Measurements from ENCODE around the gene IDH3G. TPM values are rescaled to one million over a fixed set of nuclear protein-coding genes. Genes with fewer than 3 reads are reported as not detected.

The IDH3G gene
- total RNA-seq, 1 experiment from 2014 or later: 52.0 TPM

DNA sequence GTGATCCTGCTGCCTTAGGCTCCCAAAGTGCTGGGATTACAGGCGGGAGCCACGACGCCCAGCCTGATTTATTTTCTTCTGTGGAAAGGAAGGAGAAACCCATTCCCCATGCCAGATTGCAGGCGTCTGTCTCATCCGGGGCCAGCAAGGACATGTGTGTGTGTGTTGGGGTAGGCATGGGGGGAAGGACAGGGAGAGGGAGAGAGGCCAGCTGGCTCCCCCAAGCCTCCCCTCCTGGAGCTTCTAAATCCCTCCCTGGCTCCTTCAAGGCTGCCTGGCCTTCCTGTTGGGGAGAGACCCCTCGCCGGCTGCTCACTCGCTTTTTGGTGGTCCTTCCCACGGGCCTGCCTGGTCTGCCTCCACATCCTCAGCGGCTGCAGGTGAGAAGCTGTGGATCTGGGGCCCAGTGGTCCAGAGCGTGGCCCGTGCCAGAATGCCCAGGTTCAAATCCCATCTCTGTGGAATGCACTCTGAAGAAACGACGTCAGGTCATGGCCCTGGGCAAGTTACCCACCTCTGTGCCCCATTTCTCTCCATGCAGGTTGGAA is 31.5 kb downstream of the IDH3G start:
- TF ChIP-seq EZH2 (IDR thresholded peaks at IDR 0.05; ENCODE audit: borderline replicate concordance, low read depth, low read length, poor library complexity, severe bottlenecking): no peak
- TF ChIP-seq CTCF (conservative IDR thresholded peaks at IDR 0.05; ENCODE audit: low read depth, low read length): no peak
- BruUV-seq (replicated peaks): no TSS peak
- H3K9me3 ChIP-seq (ENCODE audit: low read depth, low read length, poor library complexity, severe bottlenecking): no peaks in the 10 kb centered on the region
- POLR2A ChIA-PET (ENCODE audit: low non-redundant PET): no interaction called here
- intact Hi-C loops (cut with micrococcal nuclease; ENCODE audit: unreplicated experiment): no loop called here
- no peak overlapping the region for H3K4me3 ChIP-seq (ENCODE audit: low read depth, low read length, poor library complexity, severe bottlenecking)
- DNase-seq (ENCODE audit: low spot score): no peak
- H3K4me1 ChIP-seq (ENCODE audit: insufficient read depth, low read length, poor library complexity, severe bottlenecking): no peaks in the 10 kb centered on the region
- no peaks in the 10 kb centered on the region for H3K36me3 ChIP-seq (ENCODE audit: insufficient read depth, low read length, poor library complexity, severe bottlenecking)
- no peaks in the 10 kb centered on the region for H3K27me3 ChIP-seq (replicated peaks; ENCODE audit: insufficient read depth, low read depth, low read length, poor library complexity)
- H3K27ac ChIP-seq (ENCODE audit: low read depth, low read length, poor library complexity, severe bottlenecking): no peak overlapping the region
- CTCF ChIA-PET: no interaction called here

DNA sequence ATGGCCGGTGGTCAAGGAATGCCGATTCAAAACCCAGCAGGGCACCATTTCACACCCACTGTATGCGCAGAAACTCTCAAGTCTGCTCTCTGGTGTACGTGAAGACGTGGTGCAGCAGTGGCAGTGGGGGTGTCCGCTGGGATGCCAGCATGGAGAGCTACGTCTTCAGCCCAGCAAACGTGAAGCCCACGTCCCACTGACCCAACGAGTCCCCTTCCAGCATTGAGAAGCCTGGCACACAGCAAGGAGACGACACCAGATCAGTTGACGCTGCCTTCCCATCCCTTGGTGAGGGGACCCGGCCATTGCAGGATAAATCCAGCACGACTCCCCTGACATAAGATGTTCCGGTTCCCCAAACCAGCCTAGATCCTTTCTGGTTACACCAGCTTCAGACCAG is 32.3 kb downstream of the IDH3G start:
- TF ChIP-seq EZH2 (IDR thresholded peaks at IDR 0.05; ENCODE audit: borderline replicate concordance, low read depth, low read length, poor library complexity, severe bottlenecking) (no peak), CTCF (conservative IDR thresholded peaks at IDR 0.05; ENCODE audit: low read depth, low read length) (no peak)
- no peak for DNase-seq (ENCODE audit: low spot score)
- Histone ChIP-seq H3K27ac (ENCODE audit: low read depth, low read length, poor library complexity, severe bottlenecking) (no peak overlapping the region), H3K4me1 (ENCODE audit: insufficient read depth, low read length, poor library complexity, severe bottlenecking) (no peaks in the 10 kb centered on the region), H3K9me3 (ENCODE audit: low read depth, low read length, poor library complexity, severe bottlenecking) (no peaks in the 10 kb centered on the region), H3K36me3 (ENCODE audit: insufficient read depth, low read length, poor library complexity, severe bottlenecking) (no peaks in the 10 kb centered on the region), H3K4me3 (ENCODE audit: low read depth, low read length, poor library complexity, severe bottlenecking) (no peak overlapping the region), H3K27me3 (replicated peaks; ENCODE audit: insufficient read depth, low read depth, low read length, poor library complexity) (no peaks in the 10 kb centered on the region)
- POLR2A ChIA-PET (ENCODE audit: low non-redundant PET): no interaction called here
- CTCF ChIA-PET: no interaction called here
- intact Hi-C loops (cut with micrococcal nuclease; ENCODE audit: unreplicated experiment): no loop called here
- BruUV-seq (replicated peaks): no TSS peak

- intact Hi-C loops (cut with micrococcal nuclease; ENCODE audit: unreplicated experiment): no loop called here
- BruUV-seq (replicated peaks): no TSS peak
- POLR2A ChIA-PET (ENCODE audit: low non-redundant PET): no interaction called here
- H3K27ac ChIP-seq (ENCODE audit: low read depth, low read length, poor library complexity, severe bottlenecking): no peak overlapping the region
- peaks cover 9% of the 10 kb centered on the region for H3K9me3 ChIP-seq (ENCODE audit: low read depth, low read length, poor library complexity, severe bottlenecking)
- H3K4me3 ChIP-seq (ENCODE audit: low read depth, low read length, poor library complexity, severe bottlenecking): no peak overlapping the region
- H3K27me3 ChIP-seq (replicated peaks; ENCODE audit: insufficient read depth, low read depth, low read length, poor library complexity): no peaks in the 10 kb centered on the region
- H3K4me1 ChIP-seq (ENCODE audit: insufficient read depth, low read length, poor library complexity, severe bottlenecking): no peaks in the 10 kb centered on the region
- TF ChIP-seq EZH2 (IDR thresholded peaks at IDR 0.05; ENCODE audit: borderline replicate concordance, low read depth, low read length, poor library complexity, severe bottlenecking): no peak
- no peak for TF ChIP-seq CTCF (conservative IDR thresholded peaks at IDR 0.05; ENCODE audit: low read depth, low read length)
- CTCF ChIA-PET: no interaction called here
- H3K36me3 ChIP-seq (ENCODE audit: insufficient read depth, low read length, poor library complexity, severe bottlenecking): no peaks in the 10 kb centered on the region
- no peak for DNase-seq (ENCODE audit: low spot score)
Observed at GRCh38 chrX:153755136-153755535, 39.0 kb downstream of the IDH3G start.
